Neural cell (in vitro differentiated cells): Measurements from ENCODE around the gene ZNF473. TPM values are rescaled to one million over a fixed set of nuclear protein-coding genes. Genes with fewer than 3 reads are reported as not detected.

ENCODE experiments used
- H2AFZ ChIP-seq: fragments of 200-600, 300-800 bp; sonication (generic), shearing (Covaris generic); 2 replicates; pipeline ENCODE4 v1.6.0; 2014; ENCODE audit warnings: low read depth, mild to moderate bottlenecking, antibody characterized with exemption, low read length, moderate library complexity
- H3F3A ChIP-seq: fragments of 200-600 bp; shearing (Covaris generic); 2 replicates; pipeline ENCODE4 v1.6.1; 2016; ENCODE audit warnings: mild to moderate bottlenecking, moderate library complexity, mixed read lengths, antibody characterized with exemption, low read length; ENCODE audit not compliant: insufficient read depth, poor library complexity, severe bottlenecking
- H3K27ac ChIP-seq: fragments of 200-600, 300-800 bp; sonication (generic), shearing (Covaris generic); 2 replicates; pipeline ENCODE4 v1.5.1; 2014; ENCODE audit warnings: mild to moderate bottlenecking, low read length, moderate library complexity
- H3K27me3 ChIP-seq: fragments of 300-800, 200-600 bp; sonication (generic), shearing (Covaris generic); 2 replicates; pipeline ENCODE4 v1.6.0; 2014; ENCODE audit warnings: mild to moderate bottlenecking, low read depth, low read length, moderate library complexity; ENCODE audit not compliant: insufficient read depth
- H3K36me3 ChIP-seq: fragments of 300-800, 200-600 bp; sonication (generic), shearing (Covaris generic); 2 replicates; pipeline ENCODE4 v1.5.1; 2014; ENCODE audit warnings: mild to moderate bottlenecking, antibody characterized with exemption, low read length, moderate library complexity; ENCODE audit not compliant: insufficient read depth
- H3K4me2 ChIP-seq: fragments of 300-800, 200-600 bp; sonication (generic), shearing (Covaris generic); 2 replicates; pipeline ENCODE4 v1.6.0; 2014; ENCODE audit warnings: mild to moderate bottlenecking, low read length
- H3K4me3 ChIP-seq: fragments of 300-800, 200-600 bp; sonication (generic), shearing (Covaris generic); 2 replicates; pipeline ENCODE4 v1.5.1; 2014; ENCODE audit warnings: mild to moderate bottlenecking, low read length, moderate library complexity
- H3K79me2 ChIP-seq: fragments of 200-600 bp; shearing (Covaris generic); replicated peaks from 2 replicates; pipeline ENCODE4 v1.6.0; 2014; ENCODE audit warnings: mild to moderate bottlenecking, low read length, moderate library complexity; ENCODE audit not compliant: insufficient read depth
- H3K9ac ChIP-seq: fragments of 300-800, 200-600 bp; sonication (generic), shearing (Covaris generic); 2 replicates; pipeline ENCODE4 v1.6.1; 2016; ENCODE audit warnings: mild to moderate bottlenecking, low read length, mixed read lengths
- H3K9me2 ChIP-seq: fragments of 200-600 bp; shearing (Covaris generic); 2 replicates; pipeline ENCODE4 v1.6.1; 2016; ENCODE audit warnings: mild to moderate bottlenecking, low read length, mixed read lengths; ENCODE audit not compliant: insufficient read depth
- H3K9me3 ChIP-seq: fragments of 200-600, 300-800 bp; sonication (generic), shearing (Covaris generic); 2 replicates; pipeline ENCODE4 v1.6.1; 2016; ENCODE audit warnings: mild to moderate bottlenecking, mixed run types, low read length, moderate library complexity, mixed read lengths
- H4K20me1 ChIP-seq: fragments of 200-600 bp; shearing (Covaris generic); 2 replicates; pipeline ENCODE4 v1.6.1; 2016; ENCODE audit warnings: mild to moderate bottlenecking, mixed run types; ENCODE audit not compliant: insufficient read depth
- CTCF ChIP-seq: fragments of 450-650 bp; IDR thresholded peaks from 2 replicates; pipeline ENCODE4 v1.5.1; 2014; ENCODE audit warnings: antibody characterized with exemption, mild to moderate bottlenecking, moderate library complexity; ENCODE audit not compliant: poor library complexity, severe bottlenecking
- EP300 ChIP-seq: fragments of 450-650 bp; conservative IDR thresholded peaks from 2 replicates; pipeline ENCODE4 v1.6.1; 2014; ENCODE audit warnings: antibody characterized with exemption, mild to moderate bottlenecking, moderate library complexity; ENCODE audit not compliant: poor library complexity, severe bottlenecking
- EZH2 ChIP-seq: fragments of 200-600, 300-800 bp; shearing (Covaris generic), sonication (generic); IDR thresholded peaks from 2 replicates; pipeline ENCODE4 v1.6.1; 2014; ENCODE audit warnings: antibody characterized with exemption, low read length, borderline replicate concordance, mild to moderate bottlenecking; ENCODE audit not compliant: insufficient read depth, poor library complexity, severe bottlenecking
- MXI1 ChIP-seq: fragments of 450-650 bp; conservative IDR thresholded peaks from 2 replicates; pipeline ENCODE4 v1.6.1; 2014; ENCODE audit warnings: antibody characterized with exemption, mild to moderate bottlenecking; ENCODE audit not compliant: poor library complexity, severe bottlenecking
- POLR2AphosphoS5 ChIP-seq: IDR thresholded peaks from 2 replicates; pipeline ENCODE4 v1.6.1; 2012
- RAD21 ChIP-seq: fragments of 450-650 bp; conservative IDR thresholded peaks from 2 replicates; pipeline ENCODE4 v1.6.1; 2014; ENCODE audit warnings: antibody characterized with exemption, mild to moderate bottlenecking, moderate library complexity
- REST ChIP-seq: IDR thresholded peaks from 2 replicates; pipeline ENCODE4 v1.6.1; 2012; ENCODE audit warnings: borderline replicate concordance
- SMC3 ChIP-seq: fragments of 450-650 bp; conservative IDR thresholded peaks from 2 replicates; pipeline ENCODE4 v1.6.1; 2014; ENCODE audit warnings: antibody characterized with exemption, mild to moderate bottlenecking, moderate library complexity; ENCODE audit not compliant: poor library complexity
- TAF1 ChIP-seq: IDR thresholded peaks from 2 replicates; pipeline ENCODE4 v1.6.1; 2012; ENCODE audit warnings: low read depth
- polyA plus RNA-seq: library from polyadenylated mRNA; depleted of rRNA; stranded (reverse); fragments of >200 nt; gene quantifications from 2 replicates; pipeline ENCODE4 v1.2.3, GENCODE V29; 2014

The ZNF473 gene
- polyA plus RNA-seq, 1 donor from 2014 or later = 8.4 TPM

GRCh38 chr19:50058425-50058824 is 32.6 kb downstream of the ZNF473 start:
- TF ChIP-seq EZH2 = no peak
- TF ChIP-seq POLR2AphosphoS5 = no peak
- no peak for TF ChIP-seq REST
- TF ChIP-seq RAD21 = no peak
- TF ChIP-seq EP300 = no peak
- TF ChIP-seq CTCF = no peak
- TF ChIP-seq MXI1 = no peak
- TF ChIP-seq TAF1 = no peak
- TF ChIP-seq SMC3 = no peak
- Histone ChIP-seq H3K79me2 (no peaks in the 10 kb centered on the region), H3K27me3 (no peaks in the 10 kb centered on the region)

GRCh38 chr19:50059045-50059444 is 33.2 kb downstream of the ZNF473 start:
- H4K20me1 ChIP-seq = no peaks in the 10 kb centered on the region
- no peaks in the 10 kb centered on the region for H3K27me3 ChIP-seq
- H3K9me3 ChIP-seq = peaks cover 10% of the 10 kb centered on the region
- no peak overlapping the region for H3K4me3 ChIP-seq
- no peak overlapping the region for H3K9ac ChIP-seq
- H3K79me2 ChIP-seq = no peaks in the 10 kb centered on the region
- H2AFZ ChIP-seq = no peak overlapping the region
- H3K36me3 ChIP-seq = no peaks in the 10 kb centered on the region
- no peaks in the 10 kb centered on the region for H3K9me2 ChIP-seq
- no peak overlapping the region for H3K27ac ChIP-seq
- H3K4me2 ChIP-seq = no peak overlapping the region
- no peak for TF ChIP-seq EP300
- TF ChIP-seq TAF1 = no peak
- TF ChIP-seq REST = no peak
- TF ChIP-seq EZH2 = no peak
- no peak for TF ChIP-seq RAD21
- TF ChIP-seq MXI1 = no peak
- TF ChIP-seq SMC3 = no peak
- H3F3A ChIP-seq = no peaks in the 10 kb centered on the region

More at GRCh38 chr19:50058425-50058824, 32.6 kb downstream of the ZNF473 start:
- H3F3A ChIP-seq = no peaks in the 10 kb centered on the region
- no peak overlapping the region for H3K4me3 ChIP-seq
- H3K9me3 ChIP-seq = peaks cover 10% of the 10 kb centered on the region
- no peaks in the 10 kb centered on the region for H4K20me1 ChIP-seq
- H3K9ac ChIP-seq = no peak overlapping the region
- H2AFZ ChIP-seq = no peak overlapping the region
- H3K36me3 ChIP-seq = no peaks in the 10 kb centered on the region
- H3K4me2 ChIP-seq = no peak overlapping the region
- no peak overlapping the region for H3K27ac ChIP-seq
- no peaks in the 10 kb centered on the region for H3K9me2 ChIP-seq
